HG03442 (cell line): ENCODE results near the gene NUP62.

Experiments
- ATAC-seq: cut with Tn5 transposase; IDR thresholded peaks from one replicate; pipeline ENCODE4 v1.9.1; 2021; ENCODE audit warnings: mild to moderate bottlenecking, moderate library complexity; ENCODE audit not compliant: unreplicated experiment

Gene NUP62

GRCh38 chr19:49881672-49882394 is 47.5 kb downstream of the NUP62 start:
- ATAC-seq: no peak

DNA sequence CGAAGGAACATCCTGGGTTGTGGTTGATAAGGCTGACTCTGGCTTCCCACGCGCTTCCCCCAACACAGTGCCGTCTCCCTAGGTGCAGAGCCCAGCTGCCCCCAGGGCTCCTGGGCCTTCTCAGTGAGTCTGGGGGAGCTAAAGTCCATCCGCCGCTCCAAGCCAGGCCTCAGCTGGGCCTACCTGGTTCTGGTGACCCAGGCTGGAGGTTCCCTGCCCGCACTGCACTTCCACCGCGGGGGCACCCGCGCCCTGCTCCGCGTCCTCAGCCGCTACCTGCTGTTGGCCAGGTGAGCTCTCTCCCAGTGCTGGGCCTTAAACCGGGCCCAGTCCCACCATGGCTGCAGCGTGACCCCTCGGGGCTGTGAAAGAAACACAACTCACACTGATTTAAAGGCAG is 48.1 kb downstream of the NUP62 start:
- ATAC-seq: no peak

GRCh38 chr19:49880162-49880869 is 49.0 kb downstream of the NUP62 start:
- no peak for ATAC-seq

GRCh38 chr19:49879243-49879963 is 49.9 kb downstream of the NUP62 start:
- no peak for ATAC-seq

DNA sequence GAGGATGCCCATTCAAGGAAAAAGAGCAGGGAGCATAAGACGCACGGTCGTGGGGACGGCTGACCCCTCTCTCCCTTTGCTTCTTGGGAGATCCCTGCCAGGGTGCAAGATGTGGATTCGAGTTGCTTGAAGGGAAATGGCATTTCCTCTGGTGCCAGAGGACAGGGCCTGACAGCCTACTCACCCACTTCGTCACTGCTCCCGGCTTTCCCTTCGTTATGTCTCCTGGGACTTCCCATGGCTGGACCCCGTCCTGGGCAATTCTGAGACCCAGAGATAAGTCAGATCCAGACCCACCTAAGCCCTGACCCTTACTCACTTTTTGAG is 50.6 kb downstream of the NUP62 start:
- ATAC-seq: no peak

- peak; percentile 41 for ATAC-seq
These were observed 51.2 kb downstream of the NUP62 start for GRCh38 chr19:49877879-49878743.

GRCh38 chr19:49877020-49877878 is 52.1 kb downstream of the NUP62 start, which contains the start of the genes AKT1S1 and TBC1D17:
TSS of gene AKT1S1 (minus strand) at chr19:49877355. CDS start at chr19:49873295, 4,060 bp downstream.
TSS of gene TBC1D17 (plus strand) at chr19:49877702. CDS start at chr19:49877724, 22 bp downstream.
- ATAC-seq: peak; percentile 55

GRCh38 chr19:49876422-49877019 is 52.8 kb downstream of the NUP62 start:
- peak; percentile 35 for ATAC-seq

DNA sequence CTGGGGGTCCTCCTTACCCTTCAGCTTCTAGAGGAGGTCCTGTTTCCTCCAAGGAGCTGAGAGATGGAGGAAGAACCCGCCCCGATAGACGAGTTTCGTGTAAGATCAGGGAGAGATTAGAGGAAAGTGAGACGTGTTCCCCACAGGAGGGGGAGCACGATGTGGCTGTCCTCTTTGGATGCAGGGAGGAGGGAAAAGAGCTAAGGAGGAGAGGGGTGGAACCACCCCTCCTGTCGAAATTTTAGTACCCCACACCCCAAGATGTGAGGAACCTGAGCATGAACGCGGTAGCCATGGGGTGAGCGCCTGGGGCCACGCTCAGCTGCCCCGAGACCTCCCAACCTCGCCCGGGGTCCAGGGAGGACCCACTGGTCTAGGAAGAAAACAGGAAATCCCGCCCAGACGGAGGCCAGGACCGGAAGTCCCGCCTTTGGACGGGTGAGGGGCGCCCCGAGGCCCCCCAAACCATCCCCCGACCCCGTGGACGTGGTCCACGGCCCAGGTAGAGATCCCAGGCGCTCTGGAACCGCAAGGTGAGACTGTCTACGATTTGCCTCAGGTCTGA is 53.4 kb downstream of the NUP62 start:
- ATAC-seq: no peak

DNA sequence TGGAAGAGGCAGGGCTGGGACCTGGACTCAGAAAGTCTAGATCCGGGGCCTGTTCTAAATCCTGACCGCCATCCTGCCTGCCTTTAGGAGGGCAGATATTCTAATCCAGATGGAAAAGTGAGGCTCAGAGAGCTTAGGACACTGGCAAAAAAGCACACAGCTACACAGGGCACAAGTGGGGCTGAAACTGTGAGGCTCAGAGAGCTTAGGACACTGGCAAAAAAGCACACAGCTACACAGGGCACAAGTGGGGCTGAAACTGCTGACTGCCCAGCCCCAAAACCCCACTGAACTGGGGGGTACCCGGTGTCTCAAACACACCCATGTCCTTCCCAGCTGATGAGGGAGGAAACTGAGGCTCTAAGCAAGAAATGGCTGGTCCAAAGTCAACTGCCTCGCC is 54.1 kb downstream of the NUP62 start:
- no peak for ATAC-seq

- no peak for ATAC-seq
These were observed 54.7 kb downstream of the NUP62 start for GRCh38 chr19:49874503-49875157.

GRCh38 chr19:49873834-49874233 is 55.5 kb downstream of the NUP62 start:
- ATAC-seq: no peak

DNA sequence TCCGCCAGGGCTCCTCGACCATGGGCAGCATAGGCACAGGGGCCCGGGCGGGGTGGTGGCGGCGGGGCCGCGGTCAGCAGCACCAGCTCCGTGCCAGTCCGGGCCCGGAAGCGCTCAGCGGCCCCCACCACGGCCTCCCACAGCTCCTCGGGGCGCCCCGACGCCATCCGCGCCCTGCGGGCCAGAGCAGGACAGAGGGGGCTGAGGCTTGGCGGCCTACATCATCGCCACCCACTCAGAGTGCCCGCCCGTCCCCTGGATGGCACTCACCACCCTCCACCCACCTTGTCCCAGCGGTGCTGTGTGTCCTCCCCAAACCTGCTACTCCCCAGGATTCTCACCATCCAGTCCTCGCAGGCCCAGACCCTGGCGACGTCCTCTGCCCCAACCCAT is 56.2 kb downstream of the NUP62 start:
- ATAC-seq: no peak

- no peak for ATAC-seq
These were observed 56.8 kb downstream of the NUP62 start for GRCh38 chr19:49872245-49873128.

GRCh38 chr19:49871349-49871985 is 57.8 kb downstream of the NUP62 start:
- no peak for ATAC-seq

DNA sequence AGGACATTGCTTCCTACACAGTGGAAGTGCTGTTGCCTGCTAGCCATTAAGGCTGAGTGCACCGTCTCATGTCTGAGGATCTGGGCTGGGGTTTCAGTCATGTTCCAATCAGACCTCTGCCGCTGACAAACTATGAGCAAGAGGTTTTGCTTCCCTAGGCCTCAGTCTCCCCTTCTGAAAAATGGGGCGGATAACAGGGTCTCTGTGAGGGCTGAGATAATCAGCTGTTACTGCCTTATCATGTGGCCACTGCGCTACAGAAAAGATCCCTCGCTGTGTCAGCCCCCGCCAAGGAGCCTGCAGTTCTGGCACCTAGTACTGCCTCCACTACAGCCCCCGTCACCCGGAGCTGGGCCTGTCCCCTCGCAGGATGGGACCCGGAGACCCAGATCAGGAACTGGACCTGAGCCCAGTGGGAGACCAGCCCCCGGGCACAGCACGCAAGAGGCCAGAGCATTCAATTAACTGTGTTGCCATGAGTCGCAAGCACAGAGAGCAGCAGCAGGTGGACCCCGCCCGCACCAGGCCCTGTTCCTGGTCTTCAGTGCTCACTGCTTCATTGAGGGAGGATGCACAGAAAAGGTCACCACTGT is 58.9 kb downstream of the NUP62 start:
- ATAC-seq: no peak
